ENCODE results near the gene KANSL1. TPM values are rescaled to one million over a fixed set of nuclear protein-coding genes. Genes with fewer than 3 reads are reported as not detected.

Gene KANSL1
- total and polyA plus RNA-seq, 2 of the 4 experiments (the other 2 are of a cell fraction) = 19.1 to 49.6 TPM

DNA sequence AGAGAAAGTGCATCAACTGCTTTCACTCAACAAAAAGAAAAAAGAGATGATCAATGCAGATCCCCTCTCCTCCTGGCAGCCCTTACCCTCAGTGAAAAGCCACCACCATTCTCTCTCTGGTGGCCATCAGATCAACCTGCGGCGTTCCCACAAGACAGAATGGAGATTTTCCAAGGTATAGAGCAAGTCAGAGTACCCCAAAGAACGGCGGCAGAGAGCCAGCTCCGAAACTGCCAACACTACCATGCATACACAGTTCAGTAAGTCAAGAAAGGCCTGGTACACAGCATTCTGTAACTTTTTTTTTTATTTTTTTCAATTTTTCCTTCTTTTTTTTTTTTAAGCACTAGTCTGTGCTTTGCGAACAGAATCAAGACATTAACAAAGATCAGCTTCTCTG is 163.6 kb downstream of the KANSL1 start:
- Histone ChIP-seq H3K27me3 (ENCODE audit: control insufficient read depth, insufficient read depth, low read length) (no peaks in the 10 kb centered on the region), H3K4ac (ENCODE audit: low read depth, low read length) (no peak overlapping the region), H3K18ac (ENCODE audit: low read depth, low read length) (no peak overlapping the region), H3K4me1 (ENCODE audit: control insufficient read depth, insufficient read depth, low read length) (no peaks in the 10 kb centered on the region), H2BK20ac (ENCODE audit: low read depth, low read length) (no peak overlapping the region), H3K9me1 (ENCODE audit: insufficient read depth, low read length) (peaks cover 19% of the 10 kb centered on the region), H3K23ac (ENCODE audit: low read depth, low read length) (no peak overlapping the region), H3K79me1 (ENCODE audit: low read depth in 1 of 2, low read length in 2 of 2) (peaks cover 0 to 32% of the 10 kb centered on the region in 2 experiments; a peak in 2 of 4 replicates), H2BK5ac (ENCODE audit: low read depth, low read length, poor library complexity, severe bottlenecking) (no peak overlapping the region), H4K5ac (ENCODE audit: low read depth, low read length) (no peak overlapping the region), H3K9me3 (ENCODE audit: control insufficient read depth, insufficient read depth, low read length) (no peaks in the 10 kb centered on the region), H3K9ac (ENCODE audit: low read depth, low read length) (no peak overlapping the region), H3K27ac (ENCODE audit: insufficient read depth, low read length) (no peak overlapping the region), H3K56ac (ENCODE audit: extremely low read depth, insufficient read depth, low read length) (no peak overlapping the region), H2AK9ac (replicated peaks; ENCODE audit: low read depth, low read length, poor library complexity) (no peak overlapping the region), H2BK120ac (ENCODE audit: low read depth, low read length) (no peak overlapping the region), H3K36me3 (ENCODE audit: control insufficient read depth, insufficient read depth, low read length) (peaks cover 60% of the 10 kb centered on the region), H4K8ac (ENCODE audit: low read depth in 2 of 2, low read length in 2 of 2) (no peak overlapping the region), H3K4me3 (ENCODE audit: insufficient read depth, low read depth, low read length) (no peak overlapping the region), H2BK15ac (ENCODE audit: low read depth, low read length) (no peak overlapping the region), H3K4me2 (ENCODE audit: low read depth, low read length) (no peak overlapping the region), H2AK5ac (ENCODE audit: low read depth, low read length) (no peak overlapping the region), H4K20me1 (ENCODE audit: insufficient read depth, low read length) (peaks cover 12% of the 10 kb centered on the region), H3K14ac (replicated peaks; ENCODE audit: low read depth, low read length) (no peak overlapping the region), H4K91ac (ENCODE audit: insufficient read depth, low read depth, low read length) (no peak overlapping the region), H2AFZ (replicated peaks; ENCODE audit: low read length, poor library complexity) (no peak overlapping the region)
- BruUV-seq (replicated peaks) = no TSS peak
- 95% methylated on average over 3 of the region's 6 CpGs; no CpG with 5 or more reads in 1 of the 2 experiments for WGBS, 2 experiments (ENCODE audit: extremely low coverage in 2 of 2, insufficient read length in 1 of 2)
- dilution Hi-C loops (cut with HindIII; ENCODE audit: low sequenced_read_pairs, unreplicated experiment) = no loop called here
- ChIA-PET POLR2A (ENCODE audit: unreplicated experiment) (interaction anchor here (0.6 kb wide), 1 partner anchor 13 kb away, joined by 9 read pairs; no protein-coding TSS in a partner anchor), CTCF (no interaction called here)
- ATAC-seq (ENCODE audit: low read depth) (no peak), DNase-seq (no peak)
- no peak for TF ChIP-seq RCOR1 (IDR thresholded peaks at IDR 0.05; ENCODE audit: insufficient replicate concordance, low read length)
- TF ChIP-seq SMC3 (IDR thresholded peaks at IDR 0.05; ENCODE audit: low read depth, low read length) = no peak
- no peak for TF ChIP-seq CEBPB (IDR thresholded peaks at IDR 0.05; ENCODE audit: low read depth, low read length)
- TF ChIP-seq RFX5 (IDR thresholded peaks at IDR 0.05; ENCODE audit: low read depth, low read length) = no peak
- no peak for TF ChIP-seq CHD1 (IDR thresholded peaks at IDR 0.05; ENCODE audit: low read depth, low read length)
- no peak for TF ChIP-seq MXI1 (IDR thresholded peaks at IDR 0.05; ENCODE audit: borderline replicate concordance, low read depth, low read length)
- TF ChIP-seq MAZ (IDR thresholded peaks at IDR 0.05; ENCODE audit: borderline replicate concordance, low read depth, low read length) = no peak
- no peak for TF ChIP-seq NFE2L2 (IDR thresholded peaks at IDR 0.05; ENCODE audit: low read depth, low read length)
- TF ChIP-seq, protein P1, sequence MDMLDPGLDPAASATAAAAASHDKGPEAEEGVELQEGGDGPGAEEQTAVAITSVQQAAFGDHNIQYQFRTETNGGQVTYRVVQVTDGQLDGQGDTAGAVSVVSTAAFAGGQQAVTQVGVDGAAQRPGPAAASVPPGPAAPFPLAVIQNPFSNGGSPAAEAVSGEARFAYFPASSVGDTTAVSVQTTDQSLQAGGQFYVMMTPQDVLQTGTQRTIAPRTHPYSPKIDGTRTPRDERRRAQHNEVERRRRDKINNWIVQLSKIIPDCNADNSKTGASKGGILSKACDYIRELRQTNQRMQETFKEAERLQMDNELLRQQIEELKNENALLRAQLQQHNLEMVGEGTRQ (IDR thresholded peaks at IDR 0.05; ENCODE audit: low read depth, low read length) = no peak
- TF ChIP-seq, protein P2, sequence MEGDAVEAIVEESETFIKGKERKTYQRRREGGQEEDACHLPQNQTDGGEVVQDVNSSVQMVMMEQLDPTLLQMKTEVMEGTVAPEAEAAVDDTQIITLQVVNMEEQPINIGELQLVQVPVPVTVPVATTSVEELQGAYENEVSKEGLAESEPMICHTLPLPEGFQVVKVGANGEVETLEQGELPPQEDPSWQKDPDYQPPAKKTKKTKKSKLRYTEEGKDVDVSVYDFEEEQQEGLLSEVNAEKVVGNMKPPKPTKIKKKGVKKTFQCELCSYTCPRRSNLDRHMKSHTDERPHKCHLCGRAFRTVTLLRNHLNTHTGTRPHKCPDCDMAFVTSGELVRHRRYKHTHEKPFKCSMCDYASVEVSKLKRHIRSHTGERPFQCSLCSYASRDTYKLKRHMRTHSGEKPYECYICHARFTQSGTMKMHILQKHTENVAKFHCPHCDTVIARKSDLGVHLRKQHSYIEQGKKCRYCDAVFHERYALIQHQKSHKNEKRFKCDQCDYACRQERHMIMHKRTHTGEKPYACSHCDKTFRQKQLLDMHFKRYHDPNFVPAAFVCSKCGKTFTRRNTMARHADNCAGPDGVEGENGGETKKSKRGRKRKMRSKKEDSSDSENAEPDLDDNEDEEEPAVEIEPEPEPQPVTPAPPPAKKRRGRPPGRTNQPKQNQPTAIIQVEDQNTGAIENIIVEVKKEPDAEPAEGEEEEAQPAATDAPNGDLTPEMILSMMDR (conservative IDR thresholded peaks at IDR 0.05; ENCODE audit: low read depth, low read length) = no peak
- TF ChIP-seq FOS (IDR thresholded peaks at IDR 0.05; ENCODE audit: low read depth, low read length) = no peak
- TF ChIP-seq RAD21 (IDR thresholded peaks at IDR 0.05; ENCODE audit: low read length) = no peak
- TF ChIP-seq MAFK (IDR thresholded peaks at IDR 0.05; ENCODE audit: low read depth, low read length) = no peak
- TF ChIP-seq POLR2A (IDR thresholded peaks at IDR 0.05; ENCODE audit: low read depth, low read length) = no peak
- TF ChIP-seq, protein P3, sequence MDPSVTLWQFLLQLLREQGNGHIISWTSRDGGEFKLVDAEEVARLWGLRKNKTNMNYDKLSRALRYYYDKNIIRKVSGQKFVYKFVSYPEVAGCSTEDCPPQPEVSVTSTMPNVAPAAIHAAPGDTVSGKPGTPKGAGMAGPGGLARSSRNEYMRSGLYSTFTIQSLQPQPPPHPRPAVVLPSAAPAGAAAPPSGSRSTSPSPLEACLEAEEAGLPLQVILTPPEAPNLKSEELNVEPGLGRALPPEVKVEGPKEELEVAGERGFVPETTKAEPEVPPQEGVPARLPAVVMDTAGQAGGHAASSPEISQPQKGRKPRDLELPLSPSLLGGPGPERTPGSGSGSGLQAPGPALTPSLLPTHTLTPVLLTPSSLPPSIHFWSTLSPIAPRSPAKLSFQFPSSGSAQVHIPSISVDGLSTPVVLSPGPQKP (IDR thresholded peaks at IDR 0.05; ENCODE audit: borderline replicate concordance, low read depth, low read length) = no peak
- TF ChIP-seq BHLHE40 (IDR thresholded peaks at IDR 0.05; ENCODE audit: low read depth, low read length) = no peak
- intact Hi-C loops (cut with micrococcal nuclease) = no loop called here
- in situ Hi-C loops (cut with MboI; ENCODE audit: low sequenced_read_pairs) = no loop called here

Data from IMR-90 (cell line).